Stomach smooth muscle (tissue), 2 donors: ENCODE results near the gene PAH.

Source experiments
- H3K27ac ChIP-seq: one replicate; pipeline ENCODE4 v1.7.0; 2013; ENCODE audit warnings: mild to moderate bottlenecking, low read length, inconsistent platforms
- H3K27me3 ChIP-seq, 2 donors: one replicate each; pipeline ENCODE4 v1.7.0; 2013; ENCODE audit warnings: low read length in 2 of 2; ENCODE audit not compliant: insufficient read depth in 2 of 2, control insufficient read depth in 1 of 2
- H3K36me3 ChIP-seq, 2 donors: one replicate each; pipeline ENCODE4 v1.7.0; 2013; ENCODE audit warnings: low read length in 2 of 2; ENCODE audit not compliant: control insufficient read depth in 2 of 2, insufficient read depth in 2 of 2
- H3K4me1 ChIP-seq: one replicate; pipeline ENCODE4 v1.7.0; 2013; ENCODE audit warnings: low read length; ENCODE audit not compliant: control insufficient read depth, insufficient read depth
- H3K4me3 ChIP-seq, 2 donors: one replicate each; pipeline ENCODE4 v1.7.0; 2013; ENCODE audit warnings: low read length in 2 of 2
- H3K9ac ChIP-seq, 2 donors: one replicate each; pipeline ENCODE4 v1.7.0; 2013; ENCODE audit warnings: low read length in 2 of 2, mild to moderate bottlenecking in 1 of 2
- H3K9me3 ChIP-seq, 2 donors: one replicate each; pipeline ENCODE4 v1.7.0; 2013; ENCODE audit warnings: low read length in 2 of 2; ENCODE audit not compliant: control insufficient read depth in 2 of 2
- donor health status: healthy.
- donor health status: Pancreatic carcinoma.

Gene PAH

GRCh38 chr12:102916252-102917025 lies 605 bp downstream of the PAH start:
- Histone ChIP-seq H3K36me3 (no peaks in the 10 kb centered on the region), H3K4me3 (no peak overlapping the region), H3K9ac (no peak overlapping the region), H3K9me3 (no peaks in the 10 kb centered on the region), H3K4me1 (no peaks in the 10 kb centered on the region), H3K27me3 (peaks cover 4 to 12% of the 10 kb centered on the region in 2 donors), H3K27ac (no peak overlapping the region)

DNA sequence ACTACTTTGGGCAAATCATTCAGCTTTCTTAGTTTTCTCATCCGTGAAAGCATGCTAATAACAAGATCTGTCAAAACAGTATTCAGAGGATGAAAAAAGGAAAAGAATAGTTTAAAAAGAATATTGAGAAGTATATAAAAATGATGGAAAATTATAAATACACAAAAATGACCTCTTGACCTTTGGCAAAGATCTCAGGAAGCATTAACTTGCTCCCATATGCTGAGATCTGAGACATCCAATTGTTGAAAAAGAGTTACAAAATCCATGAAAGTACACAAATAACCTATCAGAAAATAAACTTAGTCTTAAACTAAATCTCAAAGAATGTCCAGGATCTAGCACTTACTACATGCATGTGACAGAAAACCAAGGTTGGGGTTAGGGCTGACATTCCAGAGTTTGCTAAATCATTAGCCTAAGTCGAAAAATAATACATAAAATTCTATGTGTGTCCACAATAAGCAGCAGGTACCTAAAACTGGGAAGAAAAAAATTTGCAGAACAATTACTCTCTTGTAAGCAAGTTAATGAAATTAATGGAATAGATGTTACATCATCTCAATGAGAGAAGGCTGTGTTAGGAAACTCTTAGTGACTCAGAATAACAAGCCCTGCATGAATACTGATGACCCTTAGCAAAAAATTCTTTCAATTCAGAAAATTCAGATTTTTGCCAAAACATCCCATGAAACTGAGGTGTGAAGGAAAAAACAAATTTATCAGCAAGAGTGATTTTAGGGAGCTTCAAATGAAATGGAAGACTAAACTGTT lies 3.4 kb downstream of the PAH start:
- Histone ChIP-seq H3K27ac (no peak overlapping the region), H3K4me1 (no peaks in the 10 kb centered on the region), H3K36me3 (no peaks in the 10 kb centered on the region), H3K27me3 (peaks cover 4 to 12% of the 10 kb centered on the region in 2 donors), H3K9me3 (no peaks in the 10 kb centered on the region), H3K4me3 (no peak overlapping the region), H3K9ac (no peak overlapping the region)

DNA sequence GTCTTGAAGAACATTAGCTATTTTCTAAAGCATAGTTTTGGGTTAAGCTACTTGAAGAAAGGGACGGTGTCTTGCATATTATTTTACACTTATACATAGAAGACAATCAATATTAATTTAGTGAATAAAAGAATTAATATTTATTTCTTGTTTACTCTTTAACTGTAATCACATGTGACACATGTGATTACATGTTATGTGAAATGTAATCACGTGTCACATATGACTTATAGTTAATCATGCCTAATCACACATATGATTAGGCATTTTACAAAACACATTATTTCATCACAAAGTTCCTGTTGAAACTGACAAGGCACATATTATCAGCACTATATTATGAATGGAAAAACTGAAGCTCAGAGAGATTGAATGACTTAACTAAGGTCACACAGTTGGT lies 4.8 kb downstream of the PAH start:
- Histone ChIP-seq H3K9me3 (no peaks in the 10 kb centered on the region), H3K9ac (no peak overlapping the region), H3K4me1 (no peaks in the 10 kb centered on the region), H3K27me3 (peaks cover 4 to 9% of the 10 kb centered on the region in 2 donors), H3K4me3 (no peak overlapping the region), H3K36me3 (no peaks in the 10 kb centered on the region), H3K27ac (no peak overlapping the region)

DNA sequence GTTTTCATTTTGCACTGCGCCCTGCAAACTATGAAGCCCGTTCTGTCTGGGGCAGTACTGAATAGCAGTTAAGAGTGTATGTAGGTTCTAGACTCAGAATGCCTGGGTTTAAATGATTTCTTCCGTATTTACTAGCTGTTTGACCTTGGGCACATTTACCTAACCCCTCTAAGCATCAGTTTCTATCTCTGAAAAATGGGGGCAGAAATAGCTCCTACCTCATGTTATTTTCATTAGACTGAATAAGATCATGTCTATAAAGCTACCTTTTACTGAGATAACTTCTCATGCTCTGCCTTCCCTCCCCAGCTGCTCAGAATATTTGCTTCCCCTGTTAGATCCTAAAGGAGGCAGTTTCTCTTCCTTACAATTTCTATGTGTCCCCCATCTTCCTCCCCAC lies 5.7 kb downstream of the PAH start:
- no peak overlapping the region for H3K27ac ChIP-seq
- no peaks in the 10 kb centered on the region for H3K27me3 ChIP-seq
- no peaks in the 10 kb centered on the region for H3K36me3 ChIP-seq
- H3K4me3 ChIP-seq, result no peak overlapping the region
- H3K4me1 ChIP-seq, result no peaks in the 10 kb centered on the region
- no peak overlapping the region for H3K9ac ChIP-seq
- H3K9me3 ChIP-seq, result no peaks in the 10 kb centered on the region

- Histone ChIP-seq H3K36me3 (no peaks in the 10 kb centered on the region), H3K4me3 (no peak overlapping the region), H3K27ac (no peak overlapping the region), H3K4me1 (no peaks in the 10 kb centered on the region), H3K27me3 (no peaks in the 10 kb centered on the region), H3K9me3 (no peaks in the 10 kb centered on the region), H3K9ac (no peak overlapping the region)
These were observed 6.3 kb downstream of the PAH start for GRCh38 chr12:102910792-102911191.

GRCh38 chr12:102910137-102910536 lies 6.9 kb downstream of the PAH start:
- H3K4me1 ChIP-seq, result no peaks in the 10 kb centered on the region
- no peaks in the 10 kb centered on the region for H3K36me3 ChIP-seq
- H3K9ac ChIP-seq, result no peak overlapping the region
- H3K27ac ChIP-seq, result no peak overlapping the region
- no peaks in the 10 kb centered on the region for H3K27me3 ChIP-seq
- H3K4me3 ChIP-seq, result no peak overlapping the region
- no peaks in the 10 kb centered on the region for H3K9me3 ChIP-seq

GRCh38 chr12:102907918-102908317 lies 9.1 kb downstream of the PAH start:
- no peak overlapping the region for H3K4me3 ChIP-seq
- H3K9me3 ChIP-seq, result no peaks in the 10 kb centered on the region
- H3K9ac ChIP-seq, result no peak overlapping the region
- no peaks in the 10 kb centered on the region for H3K4me1 ChIP-seq
- H3K27ac ChIP-seq, result no peak overlapping the region
- no peaks in the 10 kb centered on the region for H3K36me3 ChIP-seq
- peaks cover 0 to 5% of the 10 kb centered on the region in 2 donors for H3K27me3 ChIP-seq

- H3K9me3 ChIP-seq, result no peaks in the 10 kb centered on the region
- H3K27me3 ChIP-seq, result peaks cover 0 to 5% of the 10 kb centered on the region in 2 donors
- H3K4me1 ChIP-seq, result no peaks in the 10 kb centered on the region
- no peak overlapping the region for H3K4me3 ChIP-seq
- H3K36me3 ChIP-seq, result no peaks in the 10 kb centered on the region
- no peak overlapping the region for H3K9ac ChIP-seq
- H3K27ac ChIP-seq, result no peak overlapping the region
These were observed 11.8 kb downstream of the PAH start for GRCh38 chr12:102905229-102905628.

- Histone ChIP-seq H3K4me3 (no peak overlapping the region), H3K9ac (no peak overlapping the region), H3K36me3 (no peaks in the 10 kb centered on the region), H3K9me3 (no peaks in the 10 kb centered on the region), H3K27me3 (peaks cover 0 to 5% of the 10 kb centered on the region in 2 donors), H3K27ac (no peak overlapping the region), H3K4me1 (no peaks in the 10 kb centered on the region)
These were observed 13.6 kb downstream of the PAH start for GRCh38 chr12:102903337-102904007.

DNA sequence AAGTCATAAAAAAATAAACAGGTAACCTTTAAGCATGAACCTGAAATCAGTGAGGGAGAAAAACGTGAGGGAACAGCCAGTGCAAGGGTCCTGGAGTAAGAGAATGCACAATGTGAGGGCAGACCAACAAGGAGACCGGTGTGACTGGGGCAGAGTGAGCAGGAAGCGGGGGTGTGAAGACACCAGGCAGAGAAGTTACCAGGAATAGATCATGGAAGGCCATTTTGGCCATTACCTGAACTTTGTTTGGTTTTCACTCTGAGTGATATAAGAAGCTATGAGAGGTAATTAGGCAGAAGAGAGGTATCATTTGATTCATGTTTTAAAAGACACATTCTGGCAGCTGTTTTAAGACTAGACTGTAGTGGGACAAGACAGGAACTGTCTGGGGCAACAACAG lies 15.0 kb downstream of the PAH start:
- Histone ChIP-seq H3K4me1 (no peaks in the 10 kb centered on the region), H3K27me3 (peaks cover 0 to 5% of the 10 kb centered on the region in 2 donors), H3K9ac (no peak overlapping the region), H3K4me3 (no peak overlapping the region), H3K36me3 (no peaks in the 10 kb centered on the region), H3K27ac (no peak overlapping the region), H3K9me3 (no peaks in the 10 kb centered on the region)
